Spinal cord (tissue), 10 donors: ENCODE data around the gene IFNA8. TPM values are rescaled to one million over a fixed set of nuclear protein-coding genes. Genes with fewer than 3 reads are reported as not detected.
A peak's percentile ranks its signal among the peaks of the same experiment; 100 is the strongest.

ENCODE experiments used
- DNase-seq, 6 donors: peaks; one replicate each; pipeline versions ENCODE4 v3.0.0 to v3.0.0-alpha.2; 2013 to 2015; ENCODE audit warnings: low spot score in 6 of 6, low read depth in 4 of 6
- H3K27ac ChIP-seq: one replicate; pipeline ENCODE4 v1.5.1; 2013; ENCODE audit warnings: low read depth, low read length, control low read depth
- H3K27me3 ChIP-seq: one replicate; pipeline ENCODE4 v1.6.1; 2013; ENCODE audit warnings: low read length; ENCODE audit not compliant: control insufficient read depth, insufficient read depth
- H3K36me3 ChIP-seq: one replicate; pipeline ENCODE4 v1.6.1; 2013; ENCODE audit warnings: low read length; ENCODE audit not compliant: control insufficient read depth, insufficient read depth
- H3K4me1 ChIP-seq: one replicate; pipeline ENCODE4 v1.6.1; 2013; ENCODE audit warnings: low read length; ENCODE audit not compliant: control insufficient read depth, insufficient read depth
- H3K4me3 ChIP-seq: one replicate; pipeline ENCODE4 v1.5.1; 2013; ENCODE audit warnings: low read depth, low read length, control low read depth
- H3K9me3 ChIP-seq: one replicate; pipeline ENCODE4 v1.6.1; 2013; ENCODE audit warnings: low read length; ENCODE audit not compliant: control insufficient read depth, insufficient read depth
- WGBS: methylation state at CpG from one replicate; pipeline ENCODE4 v1.1.5; 2013; ENCODE audit warnings: missing lambda C conversion rate; ENCODE audit not compliant: insufficient coverage; 5-methylcytosine and 5-hydroxymethylcytosine counted together
- polyA plus RNA-seq, 2 donors: library from polyadenylated mRNA; unstranded; fragments of 120-200 nt; gene quantifications; one replicate each; pipeline ENCODE4 v1.2.1, GENCODE V29; 2013; ENCODE audit not compliant: insufficient read length in 2 of 2
- total RNA-seq, 2 donors: library from RNA; depleted of rRNA in 1 of 2; stranded (reverse); fragments of 120-200 nt in 1 of 2; fragments of >200 nt in 1 of 2; gene quantifications; one replicate each; pipeline versions ENCODE4 v1.2.3 to v1.2.4, GENCODE V29; 2013 to 2014
- donor health status: healthy.

IFNA8 gene
- total and polyA plus RNA-seq, 4 donors = not detected

GRCh38 chr9:21450733-21451394 lies 41.9 kb downstream of the IFNA8 start:
- DNase-seq = no peak
- Histone ChIP-seq H3K9me3 (no peaks in the 10 kb centered on the region), H3K4me1 (no peaks in the 10 kb centered on the region), H3K27me3 (no peaks in the 10 kb centered on the region), H3K4me3 (no peak overlapping the region), H3K27ac (no peak overlapping the region), H3K36me3 (no peaks in the 10 kb centered on the region)
- no CpG with 5 or more reads among the region's 4 CpGs for WGBS

GRCh38 chr9:21452681-21453080 lies 43.8 kb downstream of the IFNA8 start:
- Histone ChIP-seq H3K4me3 (no peak overlapping the region), H3K4me1 (no peaks in the 10 kb centered on the region), H3K9me3 (no peaks in the 10 kb centered on the region), H3K27me3 (no peaks in the 10 kb centered on the region), H3K36me3 (no peaks in the 10 kb centered on the region), H3K27ac (no peak overlapping the region)
- no peak for DNase-seq
- 89% methylated on average over 4 of the region's 4 CpGs for WGBS

GRCh38 chr9:21454149-21454548 lies 45.2 kb downstream of the IFNA8 start:
- Histone ChIP-seq H3K27ac (no peak overlapping the region), H3K4me1 (no peaks in the 10 kb centered on the region), H3K27me3 (no peaks in the 10 kb centered on the region), H3K9me3 (no peaks in the 10 kb centered on the region), H3K4me3 (no peak overlapping the region), H3K36me3 (no peaks in the 10 kb centered on the region)
- DNase-seq = no peak
- WGBS = no CpG with 5 or more reads among the region's 2 CpGs

GRCh38 chr9:21455320-21455719 lies 46.4 kb downstream of the IFNA8 start:
- no peak overlapping the region for H3K27ac ChIP-seq
- no peaks in the 10 kb centered on the region for H3K36me3 ChIP-seq
- DNase-seq = peak in 1 of 6 donors; percentile 13
- no peak overlapping the region for H3K4me3 ChIP-seq
- H3K27me3 ChIP-seq = no peaks in the 10 kb centered on the region
- H3K4me1 ChIP-seq = no peaks in the 10 kb centered on the region
- H3K9me3 ChIP-seq = no peaks in the 10 kb centered on the region

Other genes starting within 250 kb of the IFNA8 start
- gene IFNA21, start 242.5 kb upstream of the IFNA8 start, total RNA-seq = not detected
- gene IFNA21, start 242.5 kb upstream of the IFNA8 start, polyA plus RNA-seq = not detected
- not detected for gene IFNA4, start 221.5 kb upstream of the IFNA8 start, total RNA-seq
- not detected for gene IFNA4, start 221.5 kb upstream of the IFNA8 start, polyA plus RNA-seq
- gene IFNA7, start 206.9 kb upstream of the IFNA8 start, total RNA-seq = not detected
- gene IFNA7, start 206.9 kb upstream of the IFNA8 start, polyA plus RNA-seq = not detected
- gene IFNA10, start 202.0 kb upstream of the IFNA8 start, total RNA-seq = not detected
- not detected for gene IFNA10, start 202.0 kb upstream of the IFNA8 start, polyA plus RNA-seq
- gene IFNA16, start 191.8 kb upstream of the IFNA8 start, total RNA-seq = not detected
- gene IFNA16, start 191.8 kb upstream of the IFNA8 start, polyA plus RNA-seq = not detected
- not detected for gene IFNA17, start 180.9 kb upstream of the IFNA8 start, total RNA-seq
- gene IFNA17, start 180.9 kb upstream of the IFNA8 start, polyA plus RNA-seq = not detected
- not detected for gene IFNA14, start 169.1 kb upstream of the IFNA8 start, total RNA-seq
- gene IFNA14, start 169.1 kb upstream of the IFNA8 start, polyA plus RNA-seq = not detected
- not detected for gene IFNA5, start 103.8 kb upstream of the IFNA8 start, total RNA-seq
- gene IFNA5, start 103.8 kb upstream of the IFNA8 start, polyA plus RNA-seq = not detected
- gene KLHL9, start 73.7 kb upstream of the IFNA8 start, total RNA-seq = 10 to 100 TPM; 42.2 to 70.6 TPM
- gene KLHL9, start 73.7 kb upstream of the IFNA8 start, polyA plus RNA-seq = 10 to 100 TPM; 37.8 to 52.3 TPM
- not detected for gene IFNA6, start 58.2 kb upstream of the IFNA8 start, total RNA-seq
- gene IFNA6, start 58.2 kb upstream of the IFNA8 start, polyA plus RNA-seq = not detected
- gene IFNA13, start 41.1 kb upstream of the IFNA8 start, total RNA-seq = not detected
- not detected for gene IFNA13, start 41.1 kb upstream of the IFNA8 start, polyA plus RNA-seq
- not detected for gene IFNA2, start 23.7 kb upstream of the IFNA8 start, total RNA-seq
- gene IFNA2, start 23.7 kb upstream of the IFNA8 start, polyA plus RNA-seq = not detected
- not detected for gene IFNA1, start 31.3 kb downstream of the IFNA8 start, total RNA-seq
- gene IFNA1, start 31.3 kb downstream of the IFNA8 start, polyA plus RNA-seq = not detected
- gene IFNE, start 73.2 kb downstream of the IFNA8 start, total RNA-seq = not detected
- gene IFNE, start 73.2 kb downstream of the IFNA8 start, polyA plus RNA-seq = under 1 TPM; 0.17 to 0.18 TPM